Stimulated activated naive CD4-positive, alpha-beta T cell treated with Interleukin-2 at 50 U/mL for 16 hours (primary cell): ENCODE measurements around the gene AP4M1.
"Not testable (repeated sequence)": the region's sequence is repeated elsewhere in the genome, so short reads cannot be mapped to it uniquely, and the experiment has no call there.

Experiments
- DNase-seq: peaks from one replicate; lab custom pipeline; 2025; lab: John Stamatoyannopoulos, UW

AP4M1 gene

DNA sequence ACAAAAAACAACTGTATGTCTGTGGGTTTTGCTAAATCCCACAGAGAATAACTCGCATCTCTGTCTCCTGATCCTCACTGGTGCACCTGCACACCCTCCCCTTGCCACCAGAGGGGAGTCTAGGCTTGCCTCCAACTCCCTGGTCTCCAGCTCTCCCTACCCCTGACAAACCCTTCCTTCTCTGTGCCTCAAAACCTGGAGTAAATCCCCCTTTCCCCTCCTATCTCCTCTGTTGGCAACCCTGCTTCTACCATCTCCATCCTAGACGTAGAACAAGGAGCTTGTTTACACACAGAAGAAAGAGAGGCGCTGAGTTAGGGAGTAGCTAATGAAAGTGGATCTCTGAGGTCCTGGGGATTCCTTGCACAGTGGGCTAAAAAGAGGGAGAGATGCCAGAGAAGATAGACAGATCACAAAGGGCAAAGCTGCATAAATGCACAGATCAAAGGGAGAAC lies 31.3 kb downstream of the AP4M1 start:
- DNase-seq, result peak; percentile 43

- DNase-seq, result no peak
These were observed 36.7 kb downstream of the AP4M1 start for GRCh38 chr7:100137851-100138760.

- no peak for DNase-seq
These were observed 40.1 kb downstream of the AP4M1 start for GRCh38 chr7:100141555-100141949.

DNA sequence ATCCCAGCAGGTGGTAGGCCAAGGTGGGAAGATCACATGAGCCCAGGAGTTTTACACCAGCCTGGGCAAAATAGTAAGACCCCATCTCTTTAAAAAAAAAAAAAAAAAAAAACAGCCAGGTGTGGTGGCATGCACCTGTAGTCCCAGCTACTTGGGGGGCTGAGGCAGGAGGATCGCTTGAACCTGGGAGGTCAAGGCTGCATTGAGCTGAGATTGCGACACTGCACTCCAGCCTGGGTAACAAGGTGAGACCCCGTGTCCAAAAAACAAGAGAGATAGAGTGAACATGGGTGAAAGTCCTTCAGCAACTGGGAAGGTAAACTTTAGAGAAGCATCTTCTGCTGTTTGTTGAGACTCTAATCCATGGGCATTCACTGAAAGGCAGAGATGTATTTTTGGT lies 41.0 kb downstream of the AP4M1 start:
- no peak for DNase-seq

DNA sequence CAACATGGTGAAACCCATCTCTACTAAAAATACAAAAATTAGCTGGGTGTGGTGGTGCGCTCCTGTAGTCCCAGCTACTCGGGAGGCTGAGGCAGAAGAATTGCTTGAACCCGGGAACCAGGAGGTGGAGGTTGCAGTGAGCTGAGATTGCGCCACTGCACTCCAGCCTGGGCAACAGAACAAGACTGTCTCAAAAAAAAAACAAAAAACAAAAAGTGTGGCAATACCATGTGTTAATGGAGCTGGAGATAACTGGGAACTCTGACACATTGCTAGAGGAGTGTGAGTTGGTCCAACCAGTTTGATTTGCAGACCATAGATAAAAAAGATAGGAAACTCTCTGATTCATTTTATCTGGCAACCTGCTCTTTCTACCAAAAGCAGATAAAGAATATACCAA lies 44.9 kb downstream of the AP4M1 start:
- not testable (repeated sequence) for DNase-seq

GRCh38 chr7:100147278-100147677 lies 45.8 kb downstream of the AP4M1 start:
- DNase-seq, result no peak

- no peak for DNase-seq
These were observed 46.7 kb downstream of the AP4M1 start for GRCh38 chr7:100148225-100148558.

GRCh38 chr7:100148559-100149328 lies 47.3 kb downstream of the AP4M1 start, which contains the start of gene LAMTOR4:
LAMTOR4 (plus strand) TSS chr7:100148918; CDS start chr7:100148973, 55 bp downstream.
- peak; percentile 98 for DNase-seq

GRCh38 chr7:100152404-100152803 lies 51.0 kb downstream of the AP4M1 start:
- DNase-seq, result no peak

DNA sequence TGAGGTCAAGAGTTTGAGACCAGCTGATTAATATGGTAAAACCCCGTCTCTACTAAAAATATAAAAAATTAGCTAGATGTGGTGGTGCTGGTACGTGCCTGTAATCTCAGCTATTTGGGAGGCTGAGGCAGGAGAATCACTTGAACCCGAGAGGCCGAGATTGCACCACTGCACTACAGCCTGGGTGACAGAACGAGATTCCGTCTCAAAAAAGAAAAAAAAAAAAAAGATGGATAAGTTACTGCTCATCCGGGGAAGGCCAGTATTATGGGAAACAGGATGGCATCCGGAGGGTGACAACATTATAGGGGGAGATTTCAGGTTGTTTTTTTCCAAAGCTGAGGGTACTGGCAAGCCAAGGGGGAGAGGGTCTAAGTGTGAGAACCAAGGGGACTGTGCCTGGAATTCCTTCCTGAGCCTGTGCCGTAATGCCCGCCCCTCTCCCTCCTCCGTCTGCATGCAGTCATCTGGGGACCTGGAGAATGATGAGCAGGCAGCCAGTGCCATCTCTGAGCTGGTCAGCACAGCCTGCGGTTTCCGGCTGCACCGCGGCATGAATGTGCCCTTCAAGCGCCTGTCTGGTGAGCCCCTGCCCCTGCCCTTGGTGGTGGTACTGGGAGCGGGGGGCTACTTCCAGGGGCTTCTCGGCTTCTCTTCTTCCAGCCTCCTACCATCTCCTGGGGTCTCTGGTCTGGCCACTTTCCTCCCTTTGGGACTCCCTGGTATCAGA lies 51.7 kb downstream of the AP4M1 start:
- DNase-seq, result no peak

DNA sequence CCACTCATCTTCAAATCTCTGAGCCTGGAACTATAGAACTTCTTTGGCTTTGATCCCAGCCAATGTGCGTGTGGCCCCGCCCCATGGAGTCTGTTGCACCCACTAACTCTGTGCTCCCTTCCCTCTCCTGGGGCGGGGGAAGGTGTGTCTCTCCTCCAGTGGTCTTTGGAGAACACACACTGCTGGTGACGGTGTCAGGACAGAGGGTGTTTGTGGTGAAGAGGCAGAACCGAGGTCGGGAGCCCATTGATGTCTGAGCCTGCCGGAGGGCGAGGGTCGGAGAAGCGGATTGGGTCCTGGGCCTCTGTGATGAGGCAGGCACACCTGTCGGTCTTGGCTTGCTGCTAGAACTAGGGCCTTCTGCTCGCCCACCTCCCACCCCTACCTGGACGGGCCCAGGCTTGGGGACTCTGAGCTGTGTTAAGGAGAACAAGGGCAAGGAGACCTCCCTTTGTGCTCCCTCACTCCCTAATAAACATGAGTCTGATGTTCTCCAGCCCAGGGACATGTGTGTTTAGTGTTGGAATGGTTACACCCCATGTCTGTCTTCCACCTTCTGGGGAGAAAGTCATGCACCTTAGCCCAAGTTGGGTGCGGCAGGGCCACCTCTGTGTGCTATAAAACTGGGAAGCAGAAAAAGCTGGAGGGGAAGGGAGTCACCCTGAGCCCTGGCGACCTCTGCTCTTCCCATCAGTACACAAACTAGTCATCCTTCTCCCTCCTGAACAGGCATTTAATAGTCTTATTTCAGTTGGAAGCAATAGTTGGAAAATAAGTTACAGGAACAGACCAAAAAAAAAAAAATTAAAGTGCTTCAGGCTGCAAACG lies 52.5 kb downstream of the AP4M1 start:
- DNase-seq, result no peak

DNA sequence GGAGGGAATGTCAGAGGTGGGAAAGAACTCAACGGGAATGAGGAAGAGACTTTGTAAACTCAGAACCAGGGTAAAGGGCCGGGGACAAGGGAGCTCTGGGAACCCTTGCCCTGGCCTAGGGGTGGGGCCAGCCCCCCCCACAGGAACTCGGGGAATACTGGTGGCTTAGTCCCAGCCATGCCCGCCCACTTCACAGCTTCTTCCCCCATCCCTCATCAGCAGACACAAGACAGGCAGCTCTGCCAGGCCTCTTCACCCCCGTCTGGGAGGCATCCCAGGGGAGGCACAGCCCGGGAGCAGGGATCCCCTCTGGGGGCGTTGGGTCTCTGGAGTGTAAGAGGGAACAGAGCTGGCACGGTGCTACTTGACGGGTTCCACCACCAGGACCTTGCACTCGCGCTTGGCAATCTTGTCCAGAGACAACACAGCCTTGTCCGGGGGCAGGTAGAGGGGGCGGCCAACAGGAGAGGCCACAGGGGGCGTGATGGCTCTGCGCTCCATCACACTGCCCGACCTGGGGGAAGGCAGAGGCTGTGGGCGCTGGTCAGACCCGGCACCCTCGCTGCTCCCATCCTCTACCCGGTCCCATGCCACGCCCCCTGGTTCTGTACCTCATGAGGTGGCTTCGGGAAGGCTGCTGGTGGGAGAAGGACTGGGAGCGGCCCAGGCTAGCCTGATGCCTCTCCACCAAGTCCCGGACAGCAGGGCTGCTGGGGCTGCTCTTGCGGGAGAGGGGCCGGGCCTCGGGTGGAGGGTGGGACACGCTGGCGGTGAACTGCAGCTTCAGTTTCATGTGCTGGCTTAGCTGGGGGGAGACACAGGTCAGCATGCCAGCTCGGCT lies 53.4 kb downstream of the AP4M1 start:
- no peak for DNase-seq

DNA sequence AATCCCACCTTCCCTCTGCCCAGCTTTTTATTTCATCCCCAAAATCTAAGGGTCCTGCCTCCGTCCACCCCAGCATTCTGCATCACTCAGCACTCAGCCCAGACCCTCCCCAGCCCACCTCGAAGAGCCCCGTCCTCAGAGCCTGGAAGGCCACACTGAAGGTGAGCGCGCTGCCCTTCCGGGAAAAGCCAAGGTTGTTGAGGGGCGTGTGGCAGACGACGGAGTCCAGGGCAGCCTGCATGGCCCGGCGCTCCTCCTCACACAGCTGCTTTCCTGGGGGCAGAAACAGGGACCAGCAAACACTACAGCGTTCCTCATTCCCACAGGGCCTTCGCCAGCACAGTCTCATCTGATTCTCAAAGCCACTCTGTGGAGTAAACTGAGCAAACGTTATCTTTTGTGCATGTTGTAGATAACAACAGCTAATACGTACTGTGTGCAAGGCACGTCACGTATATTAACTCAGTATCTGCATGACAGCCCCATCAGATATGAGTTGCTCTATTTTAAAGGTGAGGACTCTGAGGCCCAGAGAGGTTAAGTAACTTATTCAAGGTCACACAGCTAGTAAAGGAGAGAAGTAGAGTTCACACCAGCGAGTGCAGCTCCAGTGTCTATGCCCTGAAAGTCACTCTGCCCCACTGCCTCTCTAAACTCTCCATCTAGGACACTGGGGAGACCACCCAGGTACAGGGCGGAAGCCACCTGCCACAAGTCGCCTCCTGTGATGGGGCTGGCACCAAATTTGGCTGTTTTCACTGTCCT lies 54.3 kb downstream of the AP4M1 start:
- DNase-seq, result no peak

DNA sequence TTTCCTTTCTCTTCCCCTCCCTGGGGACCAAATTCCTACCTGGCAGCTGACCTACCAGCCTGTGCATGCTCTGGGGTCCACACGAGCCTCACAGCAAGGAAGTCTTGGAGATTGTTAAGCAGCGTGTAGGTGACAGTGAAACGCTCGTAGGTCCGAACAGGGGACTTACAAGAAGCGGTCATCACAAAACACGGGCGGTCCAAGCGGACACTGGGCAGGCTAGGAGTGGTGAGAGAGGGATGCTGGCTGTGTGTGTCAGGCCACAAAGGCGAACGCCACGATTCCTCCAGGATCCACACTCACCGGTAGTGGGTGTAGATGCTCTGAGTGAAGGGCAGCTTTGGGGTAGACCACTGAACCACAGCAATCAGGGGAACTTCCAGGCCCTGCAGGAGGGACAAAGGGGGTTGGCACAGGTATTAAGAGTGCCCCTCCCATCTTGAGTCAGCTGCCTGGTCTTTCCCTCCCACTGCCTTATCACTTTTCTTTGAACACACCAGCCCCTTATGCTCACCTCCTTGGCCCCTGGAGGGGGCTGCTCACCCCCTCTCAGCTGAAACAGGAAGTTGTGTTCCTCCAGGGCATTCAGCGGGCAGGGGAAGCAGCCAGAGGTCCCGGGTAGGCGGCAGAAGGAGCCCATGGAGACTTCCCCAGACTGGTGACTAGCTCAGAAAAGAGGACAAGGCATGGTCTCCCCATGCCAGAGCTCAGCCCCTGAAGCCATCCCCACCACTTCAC lies 55.1 kb downstream of the AP4M1 start:
- DNase-seq, result no peak

GRCh38 chr7:100157069-100157333 lies 55.6 kb downstream of the AP4M1 start:
- no peak for DNase-seq

GRCh38 chr7:100157334-100158228 lies 56.1 kb downstream of the AP4M1 start:
- DNase-seq, result no peak
